Stimulated activated CD4-positive, alpha-beta T cell treated with anti-CD3 and anti-CD28 coated beads, Interleukin-2, amount 100 ng/mL, for 24 hours (primary cell): Measurements from ENCODE around the gene P2RX3.
"Not testable (repeated sequence)": the region's sequence is repeated elsewhere in the genome, so short reads cannot be mapped to it uniquely, and the experiment has no call there.

ENCODE experiments used
- DNase-seq, 2 donors: peaks; one replicate each; pipeline ENCODE4 v3.0.0-alpha.2; 2020

Gene P2RX3

DNA sequence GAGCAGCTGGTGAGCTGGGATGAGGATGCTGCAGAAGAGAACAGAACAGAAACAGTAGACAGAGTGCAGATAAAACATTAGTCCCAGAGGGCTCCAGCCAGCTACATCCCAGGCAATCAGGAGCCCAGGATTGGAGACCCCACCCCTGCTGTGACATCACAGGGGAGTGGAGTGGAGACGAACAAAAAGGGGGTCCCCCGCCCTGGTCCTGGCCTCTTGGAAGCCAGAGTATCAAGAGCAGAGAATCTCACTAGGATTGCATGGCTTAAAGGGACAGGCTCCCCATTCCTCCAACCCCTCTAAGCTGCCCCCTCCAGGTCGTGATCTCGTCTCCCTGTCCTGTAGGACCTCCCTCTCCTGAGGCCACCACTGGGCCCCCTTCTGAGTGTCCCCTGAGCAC lies at the start of gene P2RX3:
Gene P2RX3, plus strand, starts transcription at position 211 of the 400 bp plus-strand sequence. CDS start 199 bp downstream, outside the sequence.
- no peak for DNase-seq

GRCh38 chr11:57288771-57289579 lies 49.2 kb upstream of the P2RX3 start:
- no peak for DNase-seq

- DNase-seq: no peak
Measured at GRCh38 chr11:57290288-57290687, 47.9 kb upstream of the P2RX3 start.

DNA sequence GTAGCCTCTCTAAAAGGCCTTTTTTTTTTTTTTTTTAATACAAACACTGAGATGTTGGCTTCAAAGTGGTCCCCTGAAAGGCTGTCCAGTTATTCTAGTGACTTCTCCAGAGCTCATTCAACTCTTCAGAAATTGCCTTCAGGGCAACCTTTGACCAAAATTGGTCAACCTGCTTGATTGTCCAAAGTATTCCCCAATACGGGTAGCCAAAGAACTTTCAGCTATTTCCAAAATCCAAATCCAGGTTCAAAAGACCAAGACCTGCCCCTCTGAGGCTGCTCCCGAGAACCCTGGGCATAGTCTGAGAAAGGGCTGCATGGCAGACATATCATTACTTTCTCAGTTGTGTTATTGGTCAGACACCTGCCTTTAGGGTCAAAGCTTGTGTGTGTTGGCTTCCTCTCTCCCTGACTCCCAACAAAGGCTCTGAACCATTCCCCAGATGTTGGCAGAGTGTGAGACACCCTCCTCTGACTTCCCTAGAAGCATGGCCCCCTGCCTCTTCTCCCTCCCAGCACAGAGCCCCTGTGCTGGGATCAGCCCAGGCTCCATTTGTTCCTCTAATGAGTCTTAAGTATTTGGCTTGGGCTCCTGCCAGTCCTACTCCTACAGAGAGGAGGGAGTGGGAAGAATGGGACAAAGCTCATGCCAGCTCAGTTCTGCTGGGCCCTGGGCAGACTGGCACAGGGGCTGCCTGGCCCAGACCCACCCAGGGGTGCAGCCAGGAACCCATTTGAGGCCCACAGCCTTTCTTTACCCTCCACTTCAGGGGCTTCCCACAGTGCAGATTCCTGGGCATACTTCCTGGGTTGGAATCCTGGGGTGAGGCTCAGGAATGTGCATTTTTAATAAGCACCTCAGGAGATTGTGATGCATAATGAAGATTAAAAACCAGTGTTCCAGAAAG lies 43.7 kb upstream of the P2RX3 start:
- no peak for DNase-seq

GRCh38 chr11:57296205-57296604 lies 41.9 kb upstream of the P2RX3 start:
- not testable (repeated sequence) for DNase-seq

GRCh38 chr11:57297221-57297620 lies 40.9 kb upstream of the P2RX3 start:
- DNase-seq: no peak

DNA sequence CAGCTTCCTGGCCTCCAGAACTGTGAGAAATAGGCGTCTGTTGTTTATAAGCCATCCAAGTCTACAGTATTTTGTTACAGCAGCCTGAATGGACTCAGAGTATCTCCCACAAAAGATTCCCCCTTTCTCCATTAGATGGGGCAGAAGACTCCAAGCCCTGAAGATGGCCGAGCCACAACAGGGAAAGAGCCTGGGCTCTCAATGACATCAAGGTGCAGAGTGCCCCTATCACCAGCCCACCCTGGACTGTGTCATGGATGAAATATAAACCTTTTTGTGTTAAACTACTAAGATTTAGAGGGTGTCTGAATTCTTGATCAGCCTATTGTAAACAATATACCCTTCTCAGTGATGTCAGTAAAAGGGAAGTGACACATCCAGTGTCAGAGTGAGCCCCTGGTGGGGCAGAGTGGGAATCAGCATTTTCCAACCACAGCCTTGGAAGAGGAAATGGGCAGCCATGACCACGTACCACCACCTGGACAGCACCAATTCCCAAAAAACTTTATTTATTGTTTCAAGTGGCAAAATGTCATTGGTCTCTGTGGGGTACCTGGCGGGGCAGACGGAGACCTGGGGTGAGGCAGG lies 38.9 kb upstream of the P2RX3 start:
- DNase-seq: no peak

DNA sequence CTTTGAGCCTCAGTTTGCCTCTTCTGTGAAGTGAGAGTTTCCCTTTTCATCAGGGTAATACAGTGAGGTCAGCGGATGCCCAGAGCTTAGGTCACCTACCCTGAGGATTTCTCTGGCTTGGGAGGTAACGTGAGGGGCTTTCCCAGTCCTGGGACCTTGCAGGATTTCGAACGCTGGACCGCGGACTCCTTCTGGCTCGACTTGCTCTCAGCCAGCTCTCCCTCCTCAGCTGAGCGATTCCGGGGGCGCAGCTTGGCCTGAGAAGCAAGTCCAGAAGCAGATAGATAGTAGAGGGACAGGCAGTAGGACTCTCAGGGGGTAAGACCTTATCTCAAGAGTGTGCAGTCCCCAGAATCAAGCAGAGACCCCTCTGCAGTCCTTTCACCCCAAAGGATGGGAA lies 37.4 kb upstream of the P2RX3 start:
- DNase-seq: no peak

- no peak for DNase-seq
Measured at GRCh38 chr11:57301711-57302423, 36.3 kb upstream of the P2RX3 start.

- DNase-seq: no peak
Measured at GRCh38 chr11:57302489-57302888, 35.7 kb upstream of the P2RX3 start.

DNA sequence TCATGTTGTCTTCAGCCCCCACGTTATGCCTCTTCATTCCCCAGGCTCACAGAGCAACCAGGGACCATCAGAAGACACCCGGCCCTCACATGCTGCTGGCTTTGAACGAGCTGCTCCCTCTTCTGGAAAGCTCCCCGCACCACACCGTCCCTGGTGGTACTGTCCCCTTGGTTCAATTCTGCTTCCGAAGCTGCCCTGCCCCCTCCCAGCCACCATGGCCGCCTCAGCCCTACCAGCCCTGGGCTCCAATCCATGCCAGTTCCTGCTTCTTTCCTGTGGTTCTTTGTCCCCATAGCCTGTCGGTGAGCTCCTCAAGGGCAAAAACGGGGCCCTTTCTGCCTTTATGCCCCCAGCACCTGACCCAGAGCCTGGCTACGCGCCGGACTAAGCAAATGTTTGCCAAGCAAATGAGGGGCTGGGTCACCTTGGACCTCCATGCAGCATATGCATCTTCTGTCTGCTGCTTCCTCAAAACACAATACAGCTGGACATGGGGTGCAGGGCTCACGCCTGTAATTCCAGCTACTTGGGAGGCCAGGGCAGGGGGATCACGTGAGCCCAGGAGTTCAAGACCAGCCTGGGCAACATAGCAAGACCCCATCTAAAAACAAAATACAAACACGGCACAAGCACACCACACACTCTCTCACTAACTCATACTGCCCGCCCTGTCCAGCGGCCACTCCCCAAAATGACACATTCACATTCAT lies 34.7 kb upstream of the P2RX3 start:
- DNase-seq: no peak

GRCh38 chr11:57303990-57304579 lies 34.1 kb upstream of the P2RX3 start:
- DNase-seq: no peak

DNA sequence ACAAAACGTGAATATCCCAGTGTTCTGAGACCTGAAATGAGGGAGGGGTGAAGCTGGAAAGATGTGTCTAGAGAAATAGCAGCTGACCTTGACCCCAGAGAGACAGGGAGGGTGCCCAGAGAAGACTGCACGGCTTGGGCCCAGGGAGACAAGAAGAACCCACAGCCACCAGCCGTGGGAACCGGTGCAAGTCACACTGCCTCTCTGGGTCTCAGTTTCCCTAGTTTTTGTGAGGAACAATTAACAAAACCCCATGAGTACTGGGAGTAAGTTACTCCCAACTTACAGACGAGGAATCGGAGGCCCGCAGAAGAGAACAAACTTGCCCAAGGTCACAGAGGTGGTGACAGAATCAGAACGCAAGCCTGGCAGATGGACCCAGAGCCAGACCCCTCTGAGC lies 32.6 kb upstream of the P2RX3 start:
- DNase-seq: no peak

DNA sequence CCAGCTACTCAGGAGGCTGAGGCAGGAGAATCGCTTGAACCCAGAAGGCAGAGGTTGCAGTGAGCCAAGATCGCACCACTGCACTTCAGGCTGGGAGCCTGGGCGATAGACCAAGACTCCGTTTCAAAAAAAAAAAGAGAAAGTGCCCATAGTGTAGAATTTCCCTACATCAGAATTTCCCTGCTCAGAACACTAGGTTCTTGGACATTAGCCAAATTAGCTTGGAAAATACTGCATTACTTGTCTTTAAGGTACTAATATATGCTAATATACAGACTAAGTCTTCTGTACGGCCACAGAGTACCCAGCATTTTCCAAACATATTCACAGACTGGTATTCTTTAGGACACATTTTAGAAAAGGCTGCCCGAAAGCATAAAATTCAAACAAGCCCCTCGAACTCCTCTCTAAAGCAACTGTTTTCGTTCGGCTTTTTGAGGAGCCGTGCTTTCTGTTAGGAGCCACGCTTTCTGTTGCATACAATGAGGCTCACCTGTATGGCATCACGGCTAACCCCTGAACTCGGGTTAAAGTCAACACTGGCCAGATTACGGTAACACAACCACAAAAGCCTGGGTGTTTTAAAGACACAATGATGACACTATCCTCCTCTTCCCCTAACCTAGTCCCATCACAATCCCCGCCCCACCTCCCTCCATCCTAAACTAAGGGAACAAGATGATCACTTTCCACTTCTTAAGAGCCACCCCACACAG lies 31.8 kb upstream of the P2RX3 start:
- DNase-seq: no peak

- no peak for DNase-seq
Measured at GRCh38 chr11:57306940-57307565, 31.1 kb upstream of the P2RX3 start.

- no peak for DNase-seq
Measured at GRCh38 chr11:57307666-57308270, 30.4 kb upstream of the P2RX3 start.

DNA sequence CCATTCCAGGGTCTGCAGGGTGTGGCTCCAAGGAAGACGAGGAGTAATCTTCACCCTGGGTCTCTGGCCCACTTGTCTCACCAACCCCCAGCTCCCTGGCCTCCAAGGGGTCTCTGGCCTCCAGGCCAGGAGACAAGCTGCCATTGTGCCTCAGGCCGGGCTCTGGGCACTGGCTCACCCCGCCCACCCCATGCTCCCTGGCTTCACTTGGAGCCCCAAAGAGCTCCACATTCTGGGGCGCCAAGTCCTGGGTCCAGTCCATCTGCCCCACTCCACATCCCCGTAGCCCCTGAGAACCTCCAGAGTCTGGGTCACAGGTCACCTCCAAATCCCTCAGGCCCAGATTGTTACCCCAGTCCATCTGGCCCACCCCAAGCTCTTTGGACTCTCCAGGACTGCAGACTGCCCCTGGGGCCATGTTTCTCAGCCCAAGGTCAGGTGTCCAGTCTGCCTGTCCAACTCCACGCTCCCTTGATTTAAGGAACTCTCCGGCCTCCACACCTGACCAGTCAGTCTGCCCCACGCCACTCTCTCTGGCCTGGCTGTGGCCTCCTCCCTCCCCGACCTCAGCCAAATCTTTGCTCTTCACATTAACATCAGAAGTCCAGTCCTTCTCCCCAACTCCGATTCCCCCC lies 29.6 kb upstream of the P2RX3 start:
- no peak for DNase-seq

DNA sequence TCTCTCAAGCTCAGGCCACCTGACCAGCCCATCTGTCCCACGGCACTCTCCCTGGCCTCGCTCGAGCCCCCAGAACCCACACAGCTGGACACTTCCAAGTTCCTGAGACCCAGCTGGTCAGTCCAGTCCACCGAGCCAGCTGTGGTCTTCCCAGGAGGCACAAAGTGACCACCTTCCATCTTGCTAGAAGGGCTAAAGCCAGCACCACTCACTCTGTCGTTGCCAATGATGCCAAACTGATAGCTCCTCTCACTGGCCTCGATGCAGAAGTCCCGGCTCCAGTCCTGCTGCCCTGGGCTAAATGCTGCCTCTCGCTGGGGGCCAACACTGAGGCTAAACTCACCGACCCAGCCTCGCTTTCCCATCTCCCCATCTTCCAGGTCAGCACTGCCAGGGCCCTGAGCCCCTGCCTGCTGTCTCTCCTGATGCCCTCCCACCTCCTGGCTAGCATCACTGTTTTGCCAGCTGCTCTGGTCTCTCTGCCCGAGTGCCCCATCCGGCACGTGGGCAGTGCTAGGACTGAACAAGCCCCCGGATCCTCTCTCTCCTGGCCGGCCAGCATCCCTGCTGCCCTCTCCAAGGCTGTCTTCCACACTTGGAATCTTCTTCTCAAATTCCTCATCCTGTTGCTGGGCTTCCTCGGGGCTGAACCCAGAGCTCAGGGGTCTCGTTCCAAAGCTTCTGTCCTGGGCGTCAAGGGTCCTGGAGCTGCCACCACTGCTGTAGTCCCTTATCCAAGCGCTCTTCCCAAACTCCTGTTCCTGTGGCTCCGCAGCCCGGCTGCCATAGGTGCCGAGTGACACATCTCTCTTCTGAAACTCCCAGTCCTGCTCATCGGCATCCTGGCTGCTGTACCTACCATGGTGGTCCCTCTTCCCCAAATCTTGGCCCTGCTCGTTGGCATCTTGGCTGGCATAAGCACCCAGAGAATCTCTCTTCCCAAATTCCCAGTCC lies 28.8 kb upstream of the P2RX3 start:
- DNase-seq: no peak
